Tibial nerve (tissue), 4 donors: Measurements from ENCODE around the gene PALB2.

Source experiments
- CTCF ChIP-seq, 5 experiments: fragments of 200-600 bp in 3 of 5; fragments of 450-650 bp in 2 of 5; sonication (generic) in 3 of 5; IDR thresholded peaks; one replicate each; pipeline ENCODE4 v1.5.1; 2016 to 2019; ENCODE audit warnings: antibody characterized with exemption in 5 of 5, mild to moderate bottlenecking in 3 of 5, moderate library complexity in 2 of 5
- EP300 ChIP-seq, 2 donors: sonication (generic); formaldehyde crosslinking; IDR thresholded peaks; one replicate each; pipeline ENCODE4 v1.6.1; 2017; ENCODE audit warnings: antibody characterized with exemption in 2 of 2, mild to moderate bottlenecking in 1 of 2
- POLR2A ChIP-seq, 2 donors: fragments of 450-650 bp; IDR thresholded peaks; one replicate each; pipeline ENCODE4 v1.6.1; 2017; ENCODE audit warnings: antibody characterized with exemption in 2 of 2, mild to moderate bottlenecking in 2 of 2, moderate library complexity in 2 of 2

GRCh38 chr16:23595246-23595950 lies 45.7 kb downstream of the PALB2 start:
- TF ChIP-seq CTCF (IDR thresholded peaks at IDR 0.05) (no peak), POLR2A (IDR thresholded peaks at IDR 0.05) (no peak), EP300 (IDR thresholded peaks at IDR 0.05) (no peak)
